HTERT RPE-1 (cell line): Measurements from ENCODE around the gene TMEM259.

Experiments used
- in situ Hi-C: fragments of 300-500 bp; cut with MboI; formaldehyde crosslinking; loops from 4 replicates; pipeline ENCODE4 v1.14.3; 2020; ENCODE audit warnings: low sequenced_read_pairs

TMEM259 gene

DNA sequence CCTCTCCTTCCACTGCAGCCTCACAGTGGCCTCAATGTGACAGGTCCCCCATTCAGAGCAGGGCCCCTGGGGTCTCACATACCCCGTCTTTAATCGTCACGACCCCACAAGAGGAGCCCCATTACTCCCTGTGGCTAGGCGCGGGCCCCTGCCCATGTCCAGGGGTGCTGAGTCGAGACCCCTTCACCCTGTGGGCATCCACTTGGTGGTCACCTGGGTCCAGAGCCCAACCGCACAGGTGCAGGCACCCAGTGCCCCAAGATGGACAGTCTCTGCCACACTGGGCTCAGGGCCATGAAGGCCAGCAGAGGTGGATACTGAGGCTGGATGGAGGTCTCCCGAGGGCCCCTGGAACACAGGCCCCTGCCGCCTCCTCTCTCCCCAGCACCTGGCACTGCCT is 3.0 kb downstream of the TMEM259 start:
- in situ Hi-C loops: no loop called here

DNA sequence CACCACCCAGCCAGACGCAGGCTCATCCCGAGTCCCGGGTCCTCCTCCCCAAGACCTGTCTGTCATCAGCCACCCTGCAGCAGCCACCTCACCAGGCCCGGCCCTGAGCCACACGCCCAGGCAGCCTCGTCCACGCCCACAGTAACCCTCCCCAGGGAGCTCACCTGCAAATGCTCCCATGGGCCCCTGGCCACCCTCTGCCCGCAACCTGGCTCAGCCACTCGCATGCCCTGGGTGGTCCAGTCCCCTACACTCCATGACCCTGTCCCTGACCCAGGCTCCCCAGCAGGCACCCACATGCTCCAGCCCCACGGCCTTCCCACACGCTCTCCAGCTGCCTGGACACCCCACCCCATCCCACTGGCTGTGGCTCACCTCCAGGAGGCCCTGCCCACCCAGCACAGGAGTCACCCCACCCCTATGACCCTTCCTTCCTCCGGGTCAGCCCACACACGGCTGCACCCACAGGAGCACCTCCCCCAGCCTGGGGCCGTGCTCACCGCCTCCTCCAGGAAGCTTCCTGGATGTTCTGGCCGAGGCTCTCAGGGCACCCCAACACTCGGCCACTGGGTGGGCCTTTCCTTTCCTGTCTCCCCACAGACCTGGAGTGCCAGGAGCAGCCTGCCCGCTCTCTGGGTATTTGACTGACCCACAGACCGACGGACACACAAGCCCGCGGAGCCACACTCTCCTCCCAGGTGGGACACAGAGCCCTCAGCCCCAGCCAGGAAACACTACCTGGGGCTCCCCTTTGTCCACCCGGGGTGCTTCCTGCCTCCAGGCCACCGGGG is 3.6 kb downstream of the TMEM259 start:
- in situ Hi-C loops: no loop called here

DNA sequence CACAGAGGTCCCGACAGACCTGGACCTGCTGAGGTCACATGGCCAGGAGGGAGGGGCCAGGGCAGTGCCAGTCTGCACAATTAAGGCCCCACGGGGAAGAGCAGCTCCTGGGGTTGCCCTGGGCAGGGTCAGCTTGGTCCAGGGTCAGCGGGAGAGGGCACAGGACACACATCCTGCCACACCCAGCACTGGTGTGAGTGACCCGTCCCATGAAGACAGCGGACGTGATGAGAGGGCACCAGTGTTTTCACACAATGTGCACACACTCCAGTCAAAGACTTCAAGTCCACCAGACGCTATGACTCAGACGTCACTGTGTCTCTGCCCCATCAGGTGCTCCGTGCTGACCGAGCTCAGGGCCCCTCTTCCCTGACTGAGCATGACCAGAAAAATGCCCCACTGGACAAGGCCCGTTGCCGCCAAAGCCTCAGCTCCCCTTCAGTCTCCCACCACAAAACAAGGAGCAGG is 4.2 kb downstream of the TMEM259 start:
- in situ Hi-C loops: no loop called here

DNA sequence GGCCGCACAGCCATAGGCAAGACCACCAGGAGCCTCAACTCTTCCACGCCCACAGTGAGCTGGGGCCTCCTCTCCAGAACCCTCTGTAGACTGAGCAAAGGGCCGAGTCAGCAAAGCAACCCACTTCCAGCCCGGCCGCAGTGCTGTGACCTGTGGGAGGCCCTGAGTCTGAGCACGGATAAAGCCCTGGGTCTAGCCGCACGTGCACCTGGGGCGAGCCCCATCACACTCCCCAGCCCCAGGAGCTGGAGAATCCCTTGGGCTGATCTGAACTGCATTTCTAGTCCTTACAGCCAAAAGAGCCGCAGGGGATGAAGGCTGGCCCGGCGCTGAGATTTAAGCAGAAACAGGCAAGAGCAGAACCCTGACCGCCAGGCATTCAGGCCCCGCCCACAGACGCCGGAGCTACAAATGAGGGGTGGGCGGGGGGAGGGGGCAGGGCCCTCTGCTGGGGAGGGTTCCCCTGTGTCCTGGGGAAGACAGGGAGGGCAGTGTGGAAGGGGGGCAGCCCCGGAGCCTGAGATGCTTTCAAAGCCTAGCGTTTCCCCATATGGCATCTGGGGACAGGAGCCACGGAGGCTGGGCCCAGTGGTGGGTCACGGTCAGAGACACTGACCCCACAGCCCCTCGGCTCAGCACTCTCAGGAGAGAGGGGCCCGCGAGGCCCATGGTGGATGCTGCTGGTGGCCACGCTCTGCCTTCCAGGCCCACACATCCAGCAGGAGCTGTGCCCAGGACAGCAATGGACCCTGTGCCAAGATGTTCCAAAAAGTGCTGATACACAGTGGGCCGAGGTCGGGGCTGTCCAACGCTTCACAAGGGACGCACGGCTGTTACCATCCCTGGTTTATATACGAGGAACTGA is 4.9 kb downstream of the TMEM259 start:
- in situ Hi-C loops: no loop called here

DNA sequence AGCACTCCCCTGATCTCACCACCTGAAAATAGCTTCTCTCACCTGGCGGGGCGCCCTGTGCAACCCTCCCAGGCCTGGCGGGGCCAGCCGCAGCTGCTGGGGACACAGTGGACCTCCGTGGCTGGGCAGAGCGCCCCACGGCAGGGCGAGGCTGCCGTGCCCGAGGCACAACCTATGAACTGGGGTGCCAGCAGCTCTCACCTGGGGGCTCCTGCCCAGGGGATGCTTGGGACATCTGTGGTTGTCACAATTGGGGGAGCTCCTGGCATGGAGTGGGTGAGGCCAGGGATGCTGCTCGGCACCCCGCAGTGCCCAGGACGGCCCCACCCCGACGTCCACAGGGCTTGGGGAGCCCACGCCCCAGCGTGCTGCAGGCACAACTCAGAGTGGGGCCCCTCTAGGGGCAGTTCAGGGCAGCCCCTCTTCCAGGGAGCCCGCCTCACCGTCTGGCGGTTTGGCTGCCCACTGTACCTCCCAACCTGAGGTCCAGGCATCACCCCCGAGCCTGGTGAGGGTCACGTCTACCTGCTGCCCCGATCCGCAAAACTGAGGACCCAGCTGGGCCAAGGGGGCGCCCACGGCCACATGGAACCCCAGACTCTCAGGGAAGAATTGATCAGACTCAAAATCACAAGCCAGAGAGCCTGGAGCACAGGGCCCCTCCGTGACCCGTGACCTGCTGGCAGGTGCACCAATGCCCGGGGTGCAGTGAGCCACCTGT is 5.7 kb downstream of the TMEM259 start:
- in situ Hi-C loops: no loop called here

DNA sequence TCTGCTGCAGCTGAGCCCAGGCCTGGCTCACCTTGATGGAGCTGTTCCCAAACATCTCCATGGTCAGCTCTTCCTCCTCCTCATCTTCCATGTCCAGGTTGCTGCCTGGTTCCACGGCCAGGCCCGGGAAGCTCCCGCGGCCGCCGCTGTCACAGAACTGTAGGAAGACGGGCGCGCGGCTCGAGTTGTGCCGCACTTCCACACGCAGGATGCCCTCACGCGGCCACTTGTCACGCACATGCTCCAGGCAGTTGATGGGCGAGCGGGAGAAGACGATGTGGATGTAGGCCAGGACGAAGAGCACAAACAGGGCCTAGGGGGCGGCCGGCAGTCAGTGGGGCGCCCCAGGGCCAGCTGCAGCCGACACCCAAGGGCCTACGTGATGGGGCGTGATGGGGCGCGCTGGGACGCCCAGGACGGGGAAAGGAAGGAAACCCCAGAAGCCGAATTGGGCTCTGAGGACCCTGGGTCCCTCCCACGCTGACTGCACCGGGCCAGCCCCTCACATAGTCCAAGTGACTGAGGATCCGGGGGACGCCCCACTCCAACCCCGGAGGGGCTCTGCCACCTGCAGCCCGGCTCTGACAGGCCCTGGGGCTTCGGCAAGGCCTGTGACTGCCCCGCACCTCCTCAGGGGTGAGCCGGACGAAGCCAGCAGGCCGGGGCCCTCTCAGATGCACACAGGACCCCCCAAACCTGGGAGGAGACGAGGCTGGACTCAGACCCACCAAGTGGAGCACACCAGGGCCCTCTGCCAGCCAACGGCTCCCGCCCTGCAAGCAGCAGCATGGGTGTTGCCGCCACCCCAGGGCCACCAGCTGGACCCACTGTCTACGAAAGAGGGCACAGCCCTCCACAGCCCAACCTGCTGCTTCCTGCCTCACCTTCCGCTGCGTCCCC is 6.5 kb downstream of the TMEM259 start:
- in situ Hi-C loops: no loop called here

DNA sequence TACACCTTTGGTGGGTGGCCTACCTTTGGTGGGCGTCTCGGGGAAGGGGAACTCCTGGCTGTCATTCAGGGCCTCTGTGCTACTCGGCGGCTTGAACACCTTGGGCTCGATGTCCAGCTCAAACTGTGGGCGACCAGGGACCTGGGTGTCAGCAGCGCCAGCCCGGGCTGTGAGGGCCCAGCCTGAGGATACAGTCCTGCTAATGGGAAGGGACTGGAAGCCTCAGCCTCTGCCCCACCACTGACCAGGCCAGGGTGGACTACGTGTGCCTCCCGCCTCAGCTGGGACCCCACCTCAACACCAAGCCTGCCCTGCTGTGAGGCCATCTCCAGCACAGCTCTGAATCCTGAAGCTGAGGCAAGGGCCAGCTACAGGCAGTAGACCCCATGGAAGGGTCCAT is 7.7 kb downstream of the TMEM259 start:
- in situ Hi-C loops: no loop called here

DNA sequence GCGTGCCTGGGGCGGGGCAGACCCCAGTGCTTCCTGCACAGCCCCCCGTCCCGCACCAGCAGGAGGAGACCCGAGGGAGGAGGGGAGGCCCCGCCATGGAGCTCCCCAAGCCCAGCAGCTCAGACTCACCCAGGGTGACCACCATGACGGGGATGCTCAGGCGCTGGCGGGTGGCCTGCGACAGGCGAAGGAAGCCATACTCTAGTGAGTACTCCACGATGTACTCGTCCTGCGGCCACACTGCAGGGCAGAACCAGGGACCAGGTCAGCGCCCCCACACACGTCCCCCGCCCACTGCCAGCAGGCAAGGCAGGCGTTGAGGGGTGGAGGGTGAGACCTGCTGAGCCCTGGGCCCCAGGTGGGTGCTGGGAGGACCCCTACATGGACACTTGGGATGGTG is 8.6 kb downstream of the TMEM259 start:
- in situ Hi-C loops: no loop called here

DNA sequence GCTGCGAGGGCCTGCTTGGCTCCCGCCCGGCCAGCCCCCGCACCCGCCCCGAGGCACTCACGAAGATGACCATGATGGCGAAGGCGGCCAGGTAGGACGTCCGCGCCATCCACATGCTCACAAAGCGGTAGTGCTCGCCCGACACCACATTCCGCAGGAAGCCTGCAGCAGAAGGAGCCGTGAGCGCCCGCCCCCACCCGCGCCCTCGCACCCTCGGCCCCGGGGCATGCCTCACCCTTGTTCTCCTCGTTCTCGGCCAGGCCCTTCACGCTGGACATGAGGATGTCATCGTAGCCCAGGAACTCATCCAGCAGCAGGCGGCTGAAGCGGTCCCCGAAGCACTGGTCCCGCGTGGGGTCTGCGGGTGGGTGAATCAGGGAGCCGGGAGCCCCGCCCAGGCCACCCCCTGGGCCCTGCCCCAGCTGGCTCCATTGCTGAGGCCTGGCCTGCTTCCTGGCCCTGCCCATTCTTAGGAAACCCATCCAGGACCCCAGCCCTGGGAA is 9.0 kb downstream of the TMEM259 start:
- in situ Hi-C loops: no loop called here

DNA sequence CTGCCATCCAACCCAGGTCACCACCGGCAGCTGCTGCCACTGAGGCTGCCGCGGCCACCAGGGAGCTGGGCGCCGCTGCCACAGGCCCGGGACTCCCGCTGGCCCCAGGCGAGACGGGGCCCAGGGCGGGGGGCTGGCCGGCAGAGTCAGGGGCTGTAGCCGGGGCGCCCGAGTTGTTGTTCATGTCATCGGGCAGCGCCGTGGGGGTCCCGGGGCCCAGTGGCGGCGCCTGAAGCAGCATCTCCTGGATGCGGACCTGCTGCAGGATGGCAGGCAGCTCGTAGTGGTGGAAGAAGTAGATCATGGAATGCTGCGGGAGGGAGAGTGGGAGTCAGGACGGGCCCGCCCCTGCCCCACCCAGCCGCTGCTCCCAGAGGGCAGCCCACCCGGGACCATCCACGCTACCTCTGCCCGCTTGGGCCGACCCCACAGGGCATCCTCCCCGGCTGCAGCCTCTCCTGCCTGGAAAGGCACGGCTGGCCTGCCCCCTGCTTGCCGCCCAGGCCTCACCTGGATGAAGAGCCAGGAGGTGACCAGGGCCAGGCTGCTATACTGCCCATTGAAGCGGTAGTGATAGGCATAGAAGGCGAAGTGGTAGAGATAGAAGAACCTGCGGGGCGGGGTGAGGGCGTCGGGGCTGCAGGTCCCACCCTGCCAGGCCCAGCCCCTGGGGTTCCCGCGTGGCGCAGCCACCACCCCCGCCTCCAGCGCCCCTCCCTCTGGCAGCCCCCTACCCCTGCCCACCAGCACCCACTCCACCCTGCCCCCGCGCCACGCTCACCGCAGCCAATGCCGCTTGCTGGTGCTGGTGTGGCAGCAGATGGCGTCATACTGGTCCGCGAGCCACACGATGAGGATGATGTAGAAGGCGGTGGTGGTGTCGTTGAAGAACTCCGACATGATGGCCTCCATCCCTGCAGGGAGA is 10.1 kb downstream of the TMEM259 start:
- in situ Hi-C loops: no loop called here

DNA sequence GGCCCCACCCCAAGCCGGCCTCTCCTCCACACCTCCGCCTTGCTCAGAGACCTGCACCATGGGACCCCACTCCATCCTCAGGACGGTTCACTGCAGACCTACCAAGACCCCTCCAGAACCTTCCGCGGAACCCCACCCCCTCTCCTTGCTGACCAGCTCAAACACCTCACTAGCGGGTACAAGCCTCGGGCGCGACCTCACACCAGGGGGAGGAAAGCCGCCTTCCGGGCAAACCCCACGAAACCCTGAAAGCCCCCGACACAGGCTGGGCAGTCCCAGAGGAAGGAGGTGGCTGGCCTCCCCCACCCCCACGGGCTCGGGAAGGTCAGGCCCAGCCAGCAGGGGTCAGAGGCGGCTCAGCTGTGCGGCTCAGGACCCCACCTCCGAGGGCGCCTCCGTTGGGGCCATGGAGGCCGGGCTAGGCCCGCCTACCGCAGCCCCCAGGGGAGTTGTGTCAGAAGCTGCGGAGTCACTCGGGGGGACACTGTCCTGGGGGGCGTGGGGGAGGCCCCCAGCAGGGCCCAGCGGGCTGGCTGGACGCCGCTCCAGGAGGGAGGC is 10.9 kb downstream of the TMEM259 start:
- in situ Hi-C loops: no loop called here

DNA sequence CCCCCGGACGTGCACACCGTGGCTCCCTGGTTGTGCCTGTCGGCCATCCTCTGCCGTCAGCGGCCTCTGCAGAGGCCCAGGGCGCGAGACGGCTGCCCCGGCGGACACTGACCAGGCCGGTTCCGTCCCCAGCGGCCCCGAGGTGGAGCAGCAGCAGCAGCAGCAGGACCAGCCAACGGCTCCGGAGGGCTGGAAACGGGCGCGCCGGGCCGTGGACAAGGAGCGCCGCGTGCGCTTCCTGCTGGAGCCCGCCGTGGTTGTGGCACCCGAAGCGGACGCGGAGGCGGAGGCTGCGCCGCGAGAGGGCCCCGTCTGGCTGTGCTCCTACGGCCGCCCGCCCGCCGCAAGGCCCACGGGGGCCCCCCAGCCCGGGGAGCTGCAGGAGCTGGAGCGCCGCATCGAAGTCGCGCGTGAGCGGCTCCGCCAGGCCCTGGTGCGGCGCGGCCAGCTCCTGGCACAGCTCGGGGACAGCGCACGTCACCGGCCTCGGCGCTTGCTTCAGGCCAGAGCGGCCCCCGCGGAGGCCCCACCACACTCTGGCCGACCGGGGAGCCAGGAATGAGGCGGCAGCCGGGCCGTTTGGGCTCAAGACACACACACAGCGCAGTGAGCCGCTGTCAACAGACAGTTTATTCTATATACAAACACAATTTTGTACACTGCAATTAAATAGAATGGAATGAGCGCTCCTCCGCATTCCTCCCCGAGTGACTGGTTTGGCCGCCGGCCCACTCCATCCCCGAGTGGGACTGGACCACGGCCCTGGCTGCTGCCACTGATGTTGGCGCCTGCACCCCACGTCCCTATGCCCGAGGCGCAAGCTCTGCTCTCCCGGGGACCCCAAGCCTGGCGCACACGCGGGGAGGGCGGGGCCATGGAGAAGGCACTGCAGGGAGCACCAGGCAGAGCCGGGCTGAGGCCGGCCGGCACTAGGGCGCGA is 11.6 kb downstream of the TMEM259 start:
- in situ Hi-C loops: no loop called here

DNA sequence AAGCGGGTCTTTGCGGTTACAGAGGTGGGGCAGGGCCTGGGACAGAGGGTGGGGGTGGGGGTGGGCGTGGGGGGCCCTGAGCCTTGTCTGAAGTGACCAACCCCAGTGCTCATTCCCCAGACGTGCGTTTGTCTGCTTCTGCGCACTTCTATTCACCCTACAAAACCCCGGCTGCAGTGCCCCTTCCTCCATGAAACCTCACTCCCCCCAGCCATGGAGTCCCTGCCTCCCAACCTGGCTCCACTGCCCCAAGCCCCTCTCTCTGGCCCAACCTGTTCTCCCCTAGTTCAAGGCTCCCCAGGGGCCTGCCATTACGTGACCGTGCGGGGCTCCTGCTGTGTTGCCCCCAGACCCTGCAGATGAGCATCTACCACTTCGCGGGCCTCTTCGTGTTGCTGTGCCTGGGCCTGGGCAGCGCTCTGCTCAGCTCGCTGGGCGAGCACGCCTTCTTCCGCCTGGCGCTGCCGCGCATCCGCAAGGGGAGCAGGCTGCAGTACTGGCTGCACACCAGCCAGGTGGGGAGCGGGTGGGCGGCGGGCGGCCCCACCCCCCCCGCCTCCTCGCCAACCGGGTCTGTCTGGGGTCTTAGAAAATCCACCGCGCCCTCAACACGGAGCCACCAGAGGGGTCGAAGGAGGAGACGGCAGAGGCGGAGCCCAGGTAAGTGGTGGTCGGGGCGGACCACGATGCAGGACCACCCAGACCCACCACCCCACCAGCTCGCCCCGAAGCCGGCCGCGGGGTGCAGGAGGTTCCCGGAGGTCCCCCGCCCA is 12.5 kb downstream of the TMEM259 start:
- in situ Hi-C loops: no loop called here

DNA sequence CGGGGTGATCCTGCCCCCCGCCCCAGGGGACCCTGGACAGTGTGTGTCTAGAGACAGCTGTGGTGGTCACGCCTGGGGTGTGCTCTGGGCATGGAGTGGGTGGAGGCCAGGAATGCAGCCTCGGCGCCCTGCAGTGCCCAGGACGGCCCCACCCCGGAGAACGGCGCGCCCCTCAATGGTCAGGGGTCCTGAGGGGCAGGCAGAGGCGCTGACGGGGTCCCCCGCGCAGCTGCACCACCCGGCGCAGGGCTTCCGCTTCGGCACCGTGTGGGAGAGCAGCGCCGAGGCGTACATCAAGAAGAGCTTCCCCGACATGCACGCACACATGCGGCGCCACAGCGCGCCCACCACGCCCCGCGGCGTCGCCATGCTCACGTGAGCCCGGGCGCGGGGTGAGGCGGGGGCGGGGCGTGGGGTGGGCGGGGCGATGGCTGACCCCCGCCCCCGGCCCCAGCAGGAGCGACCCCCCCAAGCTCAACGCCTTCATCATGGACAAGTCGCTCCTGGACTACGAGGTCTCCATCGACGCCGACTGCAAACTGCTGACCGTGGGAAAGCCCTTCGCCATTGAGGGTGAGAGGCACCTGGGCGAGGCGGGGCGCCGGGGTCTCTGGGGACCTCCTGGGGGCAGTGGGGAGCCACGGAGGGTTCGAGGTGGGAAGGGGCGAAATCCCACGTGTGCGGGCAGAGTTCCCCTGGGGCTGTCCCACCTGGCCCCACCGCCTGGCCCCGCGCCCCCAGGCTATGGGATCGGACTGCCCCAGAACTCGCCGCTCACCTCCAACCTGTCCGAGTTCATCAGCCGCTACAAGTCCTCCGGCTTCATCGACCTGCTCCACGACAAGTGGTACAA is 13.3 kb downstream of the TMEM259 start:
- in situ Hi-C loops: no loop called here

DNA sequence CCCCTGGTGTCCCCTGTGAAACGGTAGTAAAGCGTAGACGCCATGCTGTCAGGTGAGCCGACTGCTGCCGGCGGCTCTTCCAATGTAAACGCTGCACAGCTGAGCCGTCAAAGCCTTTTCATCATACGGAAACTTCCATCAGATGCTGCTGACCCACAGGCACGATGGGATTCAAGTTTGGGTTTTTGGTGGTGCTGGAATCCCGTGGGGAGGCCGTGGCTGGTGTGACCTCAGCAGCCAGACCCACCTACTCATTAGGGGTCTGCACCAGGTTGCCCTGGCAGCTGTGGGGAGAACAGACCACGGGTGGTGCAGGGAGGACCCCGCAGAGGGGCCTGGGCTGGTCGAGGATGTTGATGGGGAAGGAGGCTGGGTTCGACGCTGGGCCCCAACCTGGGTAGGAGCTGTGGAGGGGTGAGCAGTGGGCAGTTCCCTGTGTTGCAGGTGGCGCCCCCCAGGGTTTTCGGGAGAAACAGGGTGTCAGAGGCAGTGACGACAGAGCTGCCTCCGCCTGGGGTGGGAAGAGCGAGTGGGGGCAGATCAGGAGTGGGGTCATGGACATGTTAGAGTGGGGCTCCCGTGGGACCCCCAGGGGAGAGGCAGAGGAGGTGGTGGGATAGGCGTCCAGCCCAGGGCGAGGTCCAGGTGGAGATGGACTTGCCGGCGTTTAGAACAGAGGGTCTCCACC is 14.1 kb downstream of the TMEM259 start:
- in situ Hi-C loops: no loop called here
